ENCODE data around the gene STX1A.

Gene STX1A

DNA sequence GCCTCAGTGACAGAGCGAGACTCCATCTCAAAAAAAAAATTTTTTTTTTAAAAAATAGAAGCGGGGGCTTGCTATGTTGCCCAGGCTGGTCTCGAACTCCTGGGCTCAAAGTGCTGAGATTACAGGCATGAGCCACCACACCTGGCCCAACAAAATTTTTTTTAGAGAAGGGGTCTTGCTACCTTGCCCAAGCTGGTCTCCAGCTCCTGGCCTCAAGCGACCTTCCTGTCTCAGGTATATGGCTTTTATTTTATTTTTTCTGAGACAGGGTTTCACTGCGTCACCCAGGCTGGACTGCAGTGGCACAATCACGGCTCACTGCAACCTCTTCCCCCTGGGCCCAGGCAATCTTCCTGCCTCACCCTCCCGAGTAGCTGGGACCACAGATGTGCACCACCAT is 20.7 kb upstream of the STX1A start:
- TF ChIP-seq CTCF (IDR thresholded peaks at IDR 0.05; ENCODE audit: control insufficient read depth, extremely low read depth, insufficient read depth), result no peak
- no peak overlapping the region for H3K4me3 ChIP-seq (ENCODE audit: low read depth, low read length)
- no peak for DNase-seq (ENCODE audit: low read depth)

GRCh38 chr7:73739387-73739767 is 19.9 kb upstream of the STX1A start:
- H3K4me3 ChIP-seq (ENCODE audit: low read depth, low read length), result peak overlapping the region; percentile 89
- no peak for TF ChIP-seq CTCF (IDR thresholded peaks at IDR 0.05; ENCODE audit: control insufficient read depth, extremely low read depth, insufficient read depth)
- DNase-seq (ENCODE audit: low read depth), result no peak

DNA sequence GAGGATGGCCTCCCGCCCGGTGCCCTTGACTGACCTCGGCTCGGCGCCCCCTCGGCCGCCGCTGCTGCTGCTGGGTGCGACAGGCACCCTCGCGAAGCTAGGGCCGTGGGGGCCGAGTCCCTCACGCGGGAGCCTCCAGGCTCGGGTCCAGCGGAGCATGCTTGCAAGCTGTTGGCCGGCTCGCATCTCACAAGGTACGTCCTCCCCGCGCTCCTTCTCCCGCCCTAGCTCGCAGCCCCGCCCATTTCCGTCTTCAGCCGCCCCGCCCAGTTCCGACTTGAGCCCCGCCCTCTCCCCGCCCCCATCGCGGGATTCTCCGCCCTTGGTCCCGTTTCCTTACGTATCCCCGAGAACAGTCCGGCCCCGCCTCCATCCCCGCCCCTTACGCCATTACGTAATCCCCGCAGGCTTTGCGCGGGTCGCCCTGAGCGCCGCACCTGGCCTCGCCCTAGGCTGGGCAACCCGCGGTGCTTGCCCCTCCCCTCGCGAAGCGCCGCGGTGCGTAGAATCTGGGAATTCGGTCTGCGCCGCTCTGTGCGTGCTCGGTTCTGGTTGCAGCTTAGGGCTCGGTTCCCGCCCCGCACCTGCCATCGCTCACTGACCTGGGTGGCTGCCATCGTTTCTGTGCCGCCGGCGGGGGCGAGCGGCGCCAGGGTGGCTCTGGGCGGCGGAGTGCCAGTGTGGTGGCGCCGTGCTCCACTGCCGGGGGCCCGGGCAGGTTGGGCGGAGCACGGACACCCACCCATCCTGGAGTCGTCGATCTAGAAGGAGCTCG is 19.3 kb upstream of the STX1A start, which contains the start of gene ABHD11:
Gene ABHD11, minus strand, starts transcription at position 191 of the 775 bp plus-strand sequence. Its CDS starts 32 bp downstream, at position 159.
- TF ChIP-seq CTCF (IDR thresholded peaks at IDR 0.05; ENCODE audit: control insufficient read depth, extremely low read depth, insufficient read depth), result 0 out of 2 replicates have a peak, but pooled peaks have one; percentile 3
- H3K4me3 ChIP-seq (ENCODE audit: low read depth, low read length), result peak within 1 kb of the TSS; percentile 89
- peak; percentile 93 for DNase-seq (ENCODE audit: low read depth)

- H3K4me3 ChIP-seq (ENCODE audit: low read depth, low read length), result peak overlapping the region; percentile 89
- no peak for DNase-seq (ENCODE audit: low read depth)
- no peak for TF ChIP-seq CTCF (IDR thresholded peaks at IDR 0.05; ENCODE audit: control insufficient read depth, extremely low read depth, insufficient read depth)
Observed at GRCh38 chr7:73738220-73738611, 18.7 kb upstream of the STX1A start.

GRCh38 chr7:73737491-73738219 is 18.2 kb upstream of the STX1A start:
- no peak for DNase-seq (ENCODE audit: low read depth)
- no peak for TF ChIP-seq CTCF (IDR thresholded peaks at IDR 0.05; ENCODE audit: control insufficient read depth, extremely low read depth, insufficient read depth)
- peak overlapping the region; percentile 89 for H3K4me3 ChIP-seq (ENCODE audit: low read depth, low read length)

DNA sequence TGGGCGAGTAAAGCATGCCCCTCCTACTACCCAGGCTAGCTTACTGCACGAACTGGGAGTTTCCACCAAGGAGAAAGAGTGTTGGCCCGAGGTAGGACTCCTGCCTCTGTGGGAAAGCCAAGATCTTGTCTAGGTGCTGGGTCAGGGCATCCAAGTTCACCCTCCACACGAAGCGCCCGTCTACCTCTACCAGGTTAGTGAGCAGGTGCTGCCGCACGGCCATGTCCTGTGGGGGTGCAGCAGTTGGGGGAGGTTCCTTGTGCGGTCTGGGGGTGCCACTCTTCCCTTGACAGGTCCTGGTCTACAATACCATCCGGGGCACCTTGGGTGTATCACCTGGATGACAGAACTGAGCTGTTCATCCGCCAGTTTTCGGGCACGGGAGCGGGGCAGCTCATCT is 17.4 kb upstream of the STX1A start:
- no peak for DNase-seq (ENCODE audit: low read depth)
- TF ChIP-seq CTCF (IDR thresholded peaks at IDR 0.05; ENCODE audit: control insufficient read depth, extremely low read depth, insufficient read depth), result no peak
- no peak overlapping the region for H3K4me3 ChIP-seq (ENCODE audit: low read depth, low read length)

All from LNCaP clone FGC (cell line).